Jurkat, Clone E6-1 (cell line): Measurements from ENCODE around the gene GLRA2. TPM values are rescaled to one million over a fixed set of nuclear protein-coding genes. Genes with fewer than 3 reads are reported as not detected.

Experiments used
- DNase-seq: peaks from one replicate; pipeline ENCODE4 v3.0.0-alpha.2; 2011; ENCODE audit warnings: low read depth, low spot score
- H3K4me3 ChIP-seq: 2 replicates; pipeline ENCODE4 v1.5.1; 2011; ENCODE audit warnings: mild to moderate bottlenecking, low read length, control low read depth, moderate library complexity
- polyA plus RNA-seq: library from polyadenylated mRNA; unstranded; fragments of >200 nt; gene quantifications from one replicate; pipeline ENCODE4 v1.2.1, GENCODE V29; 2012; ENCODE audit warnings: missing spikeins; ENCODE audit not compliant: insufficient read length, insufficient read depth

Gene GLRA2
- not detected for polyA plus RNA-seq

DNA sequence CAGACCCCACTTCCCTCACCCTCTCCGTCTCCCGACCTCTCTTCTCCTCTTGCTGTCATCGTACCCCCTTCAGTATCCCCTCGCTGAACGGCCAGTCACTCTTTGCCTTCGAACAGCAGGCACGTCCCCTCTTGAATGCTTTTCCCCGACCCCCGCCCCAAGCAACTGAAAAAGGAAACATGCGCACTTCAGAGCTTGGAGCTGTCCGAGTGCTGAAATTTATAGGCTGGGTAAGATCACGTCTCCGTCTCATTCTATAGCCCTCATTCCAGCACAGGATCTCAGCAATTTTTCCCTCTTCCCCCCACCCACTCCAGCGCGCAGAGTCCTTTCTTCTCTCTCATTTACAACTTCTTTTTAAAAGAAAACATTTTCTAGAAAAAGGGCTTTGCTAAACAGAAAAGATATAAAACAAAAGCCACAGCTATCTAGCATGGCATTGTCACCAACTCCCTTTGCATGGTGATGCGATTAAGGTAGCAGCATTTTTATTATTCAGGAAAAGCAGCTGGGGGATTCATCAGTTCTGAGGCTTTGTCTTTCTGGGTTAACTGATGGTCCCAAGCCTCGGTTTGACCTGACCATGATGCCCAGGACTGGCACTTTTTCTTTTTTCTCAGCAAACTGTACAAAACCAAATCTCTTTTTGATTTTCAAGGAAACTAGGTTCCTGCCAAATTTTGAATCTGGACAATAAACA is at the start of gene GLRA2:
GLRA2 (plus strand) TSS at position 247 of the 700 bp plus-strand sequence. CDS start 522 bp downstream, outside the sequence.
- peak; percentile 15 for DNase-seq
- H3K4me3 ChIP-seq: no peak within 1 kb of the TSS

DNA sequence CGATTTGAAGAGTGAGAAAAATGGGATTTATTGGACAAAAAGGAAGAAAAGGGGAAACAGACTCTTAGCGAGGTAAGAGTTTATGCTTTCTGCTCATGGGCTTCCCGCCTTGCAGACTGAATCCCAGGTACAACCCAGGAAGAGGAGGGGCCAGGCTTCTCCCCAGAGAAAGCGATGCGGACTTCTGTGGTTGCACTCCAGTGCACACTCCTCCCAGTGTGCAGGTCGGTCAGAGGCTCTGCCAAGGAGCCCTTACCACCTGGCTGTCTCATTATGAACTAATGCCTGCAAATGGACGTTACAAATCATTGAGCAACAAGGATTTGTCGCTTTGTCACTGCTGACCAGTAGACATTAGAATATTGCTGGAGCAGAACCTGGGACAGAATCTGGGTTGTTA is 39.9 kb upstream of the GLRA2 start:
- H3K4me3 ChIP-seq: no peak overlapping the region
- no peak for DNase-seq

DNA sequence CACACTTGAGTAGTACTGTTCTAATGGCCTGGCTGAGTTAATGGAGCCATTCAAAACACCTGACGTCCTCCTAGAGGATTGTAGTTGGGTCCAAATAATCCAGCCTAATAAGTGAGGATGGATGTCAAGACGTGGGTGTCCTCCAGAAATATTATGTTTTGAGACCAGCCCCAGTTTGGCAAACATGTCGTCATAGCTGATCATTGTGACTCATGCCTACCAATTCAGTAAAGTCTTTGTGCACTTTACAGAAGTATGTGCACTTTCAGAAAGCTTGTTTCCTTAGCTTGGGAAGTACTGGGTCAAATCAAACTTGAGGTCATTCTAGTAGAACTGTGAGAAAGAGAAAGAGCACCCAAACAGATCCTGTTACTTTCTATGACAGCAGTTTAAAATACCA is 37.6 kb upstream of the GLRA2 start:
- H3K4me3 ChIP-seq: no peak overlapping the region
- no peak for DNase-seq

DNA sequence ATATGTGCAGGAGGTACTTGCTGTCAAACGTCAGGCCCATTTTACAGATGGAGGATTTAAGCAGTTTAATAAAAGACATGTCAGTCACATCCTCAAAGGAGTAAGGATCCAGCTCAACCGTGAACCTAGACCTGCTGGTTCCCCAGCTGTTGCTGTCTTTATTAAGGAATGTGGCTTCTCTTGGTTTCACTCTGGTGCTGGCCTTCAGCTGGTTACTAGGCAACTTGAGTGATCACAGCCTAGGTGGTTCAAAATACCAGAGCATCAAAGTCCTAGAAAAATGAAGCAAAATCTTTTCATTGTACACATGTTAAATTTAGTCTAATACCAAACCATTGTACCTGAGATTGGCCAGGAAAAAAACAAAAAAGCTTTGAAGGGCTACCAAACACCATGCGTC is 32.7 kb upstream of the GLRA2 start:
- no peak overlapping the region for H3K4me3 ChIP-seq
- no peak for DNase-seq

DNA sequence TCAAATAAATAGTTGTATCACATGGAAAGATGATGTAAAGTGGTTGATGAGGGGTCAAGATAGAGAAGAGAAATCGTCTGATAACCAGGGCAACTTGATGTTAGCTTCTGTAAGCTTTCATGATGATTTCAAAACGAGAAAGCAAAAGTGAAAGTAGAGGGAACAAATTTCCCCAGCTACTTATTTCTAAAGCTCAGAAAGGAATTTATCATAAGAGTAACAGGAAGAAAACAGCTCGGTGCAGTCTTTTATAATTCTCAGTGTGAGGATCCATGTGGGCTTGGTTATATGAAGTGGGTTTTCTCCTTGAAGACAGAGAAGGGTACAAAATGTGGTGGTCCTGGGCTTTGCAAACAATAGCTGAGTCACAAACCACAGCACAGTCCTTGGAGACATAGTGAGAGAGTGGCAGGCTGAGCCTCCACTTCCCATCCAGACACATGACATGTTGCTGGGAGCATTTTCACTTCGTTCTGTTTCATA is 32.1 kb upstream of the GLRA2 start:
- H3K4me3 ChIP-seq: peak overlapping the region; percentile 29

DNA sequence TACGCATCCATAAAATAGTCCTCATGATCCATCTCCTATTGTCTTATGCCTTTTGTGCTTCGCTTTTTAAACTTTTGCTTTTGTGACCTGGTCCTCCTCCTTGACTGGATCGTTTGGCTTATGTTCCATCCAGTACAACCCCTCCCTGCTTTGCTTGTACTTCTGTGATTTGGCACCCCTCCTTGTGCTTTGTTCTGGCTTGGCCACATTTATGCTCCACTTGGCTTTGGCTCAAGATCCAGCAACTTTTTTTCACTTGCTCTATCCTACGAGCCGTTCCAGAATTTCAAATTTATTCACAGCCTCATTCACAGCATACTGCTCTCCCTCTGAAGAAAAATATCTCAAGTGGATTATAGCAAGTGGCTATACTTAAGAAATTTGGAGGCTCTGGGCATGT is 28.0 kb upstream of the GLRA2 start:
- DNase-seq: no peak
- no peak overlapping the region for H3K4me3 ChIP-seq

More for the DNA sequence above, 32.1 kb upstream of the GLRA2 start:
- DNase-seq: peak; percentile 29

DNA sequence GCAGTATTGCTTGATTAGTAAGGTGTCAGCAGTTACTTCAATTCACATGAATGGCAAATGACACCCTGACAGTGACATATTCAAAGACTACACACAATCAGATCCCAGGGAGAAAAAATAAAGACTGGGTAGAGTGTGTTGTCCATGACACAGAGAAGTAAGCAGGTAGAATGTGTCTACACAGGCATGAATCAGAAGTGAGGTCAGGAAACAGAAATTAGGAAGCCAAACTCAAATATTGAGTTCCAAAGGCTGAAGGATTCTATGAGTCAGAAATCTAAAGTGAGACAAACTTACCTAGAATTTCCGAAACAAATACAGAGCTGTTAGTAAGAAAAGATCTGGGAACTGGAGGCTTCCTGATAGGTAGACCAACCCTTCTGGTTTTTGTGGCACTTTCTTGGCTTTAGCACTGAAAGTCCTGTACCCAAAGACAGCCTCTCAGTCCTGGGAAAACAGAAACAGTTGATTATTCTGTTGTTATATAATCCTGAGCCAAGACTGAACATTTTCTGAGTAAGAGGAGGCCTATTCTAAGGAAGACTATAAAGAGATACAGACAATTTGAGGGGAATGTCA is 24.3 kb upstream of the GLRA2 start:
- H3K4me3 ChIP-seq: no peak overlapping the region
- no peak for DNase-seq

DNA sequence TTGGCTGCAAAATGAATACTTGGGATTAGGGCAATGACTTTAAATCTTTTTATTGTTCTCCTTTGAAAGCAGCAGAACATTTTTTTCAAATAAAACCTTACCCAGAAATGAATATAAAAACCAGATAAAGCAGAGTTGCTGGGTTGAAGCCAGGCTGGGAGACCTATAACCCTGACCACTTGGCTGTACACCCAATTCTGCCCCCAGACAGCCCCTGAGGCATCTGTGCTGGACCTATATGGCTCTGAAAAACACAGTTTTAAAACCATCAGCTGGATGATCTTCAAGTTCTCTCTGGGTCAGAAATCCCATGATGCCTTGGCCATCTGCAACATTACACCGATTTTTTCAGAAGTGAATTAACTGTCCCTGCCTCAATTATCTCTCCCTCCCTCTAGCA is 23.7 kb upstream of the GLRA2 start:
- H3K4me3 ChIP-seq: no peak overlapping the region
- no peak for DNase-seq

DNA sequence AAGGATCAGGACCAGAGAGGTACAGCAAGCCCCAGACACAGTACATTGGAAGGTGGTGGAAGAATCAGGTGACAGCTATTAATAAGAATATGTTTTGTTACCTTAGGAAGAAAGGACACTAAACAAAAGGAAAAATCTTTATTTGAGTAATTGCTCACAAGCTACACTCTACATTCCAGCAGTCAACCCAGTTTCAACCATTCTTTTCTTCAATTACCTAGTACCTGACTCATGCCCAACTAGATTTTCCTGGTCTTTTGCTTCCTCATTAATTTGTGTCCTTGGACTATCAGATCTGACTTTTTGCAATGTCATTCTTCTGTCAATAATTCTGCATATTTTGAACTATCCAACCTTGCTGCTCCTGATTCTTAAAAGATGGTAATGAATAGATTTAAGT is 22.5 kb upstream of the GLRA2 start:
- no peak for DNase-seq
- no peak overlapping the region for H3K4me3 ChIP-seq

DNA sequence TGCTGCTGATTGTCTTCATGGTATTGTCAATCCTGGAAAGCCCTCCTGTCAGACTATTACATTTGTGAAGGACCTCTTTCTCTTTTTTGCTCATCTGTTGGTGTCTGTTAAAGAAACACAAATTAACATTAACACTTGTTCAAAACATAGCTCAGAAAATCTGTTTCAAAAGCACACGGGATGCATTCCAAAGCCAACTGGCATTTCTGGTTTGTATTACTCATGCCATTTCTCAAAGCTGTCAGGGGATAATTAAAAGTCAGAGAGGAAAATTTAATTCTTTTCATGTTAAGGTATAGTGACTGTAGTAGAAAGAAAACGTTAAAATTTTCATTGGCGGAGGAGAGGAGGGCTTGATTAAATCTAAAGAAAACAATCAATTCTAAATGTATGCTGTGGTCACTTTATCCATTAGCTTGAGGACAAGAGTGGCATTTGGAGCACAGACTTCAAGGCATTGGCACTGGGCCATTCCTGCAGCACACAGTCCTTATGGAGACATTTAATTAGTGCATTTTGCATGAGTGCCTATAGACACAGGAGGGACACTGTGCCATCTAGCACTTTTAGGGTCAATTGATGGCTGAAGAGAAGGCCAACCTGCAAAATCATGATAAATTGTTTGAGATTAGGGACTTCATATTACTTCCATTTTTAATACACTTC is 21.2 kb upstream of the GLRA2 start:
- DNase-seq: no peak
- H3K4me3 ChIP-seq: no peak overlapping the region

DNA sequence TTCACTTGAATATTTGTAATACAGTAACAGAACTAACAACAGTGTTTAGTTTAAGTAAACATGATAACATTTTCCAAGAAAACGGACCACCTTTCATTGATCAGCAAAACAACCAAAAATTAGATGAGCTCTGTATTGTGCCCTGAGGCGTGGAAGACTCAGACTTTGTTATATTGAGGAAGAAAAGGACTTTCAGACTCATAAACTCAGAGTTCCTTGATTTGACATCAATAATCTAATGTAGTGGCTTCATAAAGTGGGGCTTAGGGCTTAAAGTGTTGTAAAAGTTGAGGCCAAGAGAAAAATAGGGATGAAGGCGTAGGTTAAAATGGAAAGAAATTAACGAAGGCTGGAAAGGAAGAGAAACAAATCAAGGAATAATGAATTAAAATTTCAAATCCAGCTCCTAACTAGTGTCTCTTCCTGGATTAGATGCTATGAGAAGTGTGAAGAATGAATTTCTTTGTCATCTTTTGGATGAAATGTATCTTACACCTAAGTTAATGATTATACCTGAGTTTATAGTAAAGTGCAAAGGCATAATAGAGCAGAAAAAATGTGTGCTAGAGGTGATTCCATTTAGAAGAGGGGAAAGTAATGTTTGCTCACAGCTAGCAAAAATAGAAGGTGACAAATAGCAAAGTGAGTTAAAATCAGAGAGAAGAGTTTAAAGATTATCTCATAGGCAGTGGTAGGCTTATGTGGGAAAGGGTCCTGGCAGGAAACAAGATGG is 19.8 kb upstream of the GLRA2 start:
- no peak overlapping the region for H3K4me3 ChIP-seq
- no peak for DNase-seq

DNA sequence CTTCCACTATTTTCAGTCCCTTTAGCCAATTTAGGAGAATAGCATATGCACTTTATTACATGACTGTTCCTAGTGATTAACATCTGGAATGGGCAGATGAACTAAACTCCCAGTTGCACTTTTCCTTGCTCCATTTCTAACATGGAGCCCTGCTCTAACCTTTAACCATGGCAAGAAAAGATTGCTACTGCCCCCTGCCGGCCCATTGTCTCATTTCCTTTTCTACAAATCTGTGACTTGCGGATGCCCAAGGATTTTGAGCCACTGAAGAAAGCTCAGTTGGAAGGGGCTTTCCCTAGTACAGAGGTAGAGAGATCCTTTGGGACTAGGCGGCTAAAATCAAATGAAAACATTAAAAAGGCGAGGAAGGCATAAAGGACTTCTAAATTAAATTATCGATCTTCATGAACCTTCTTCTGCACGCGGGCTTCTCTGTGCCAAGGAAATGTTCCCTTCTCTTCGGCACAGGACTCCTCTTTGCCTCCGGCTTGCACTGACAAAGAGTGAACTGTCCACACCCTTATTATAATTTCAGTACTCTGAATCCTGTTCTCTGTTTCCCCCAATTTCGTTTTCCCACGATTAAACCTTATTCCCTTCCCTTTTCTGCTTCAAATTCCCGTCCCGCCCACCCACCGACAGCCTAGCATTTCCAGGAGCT is 577 bp upstream of the GLRA2 start:
- no peak overlapping the region for H3K4me3 ChIP-seq

DNA sequence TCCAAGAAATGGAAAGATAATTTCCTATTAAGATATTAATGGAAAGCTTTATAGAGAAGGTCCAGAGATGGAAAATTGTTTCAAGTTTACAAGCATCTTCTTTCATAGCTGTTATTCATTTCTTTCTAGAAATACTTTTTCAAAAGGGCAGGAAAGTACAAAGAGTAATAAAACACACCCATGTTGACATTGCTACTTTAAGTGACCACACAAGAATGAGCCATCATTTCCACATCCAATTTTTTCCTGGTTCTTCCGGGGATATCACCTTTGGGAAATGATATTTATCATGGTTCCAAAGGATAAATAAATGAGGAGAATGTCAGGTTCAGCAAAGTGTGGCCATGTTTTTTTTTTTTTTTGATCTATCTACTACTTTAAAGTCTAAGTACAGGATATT is 4.5 kb downstream of the GLRA2 start:
- H3K4me3 ChIP-seq: no peak overlapping the region
- no peak for DNase-seq

More for the DNA sequence above, 577 bp upstream of the GLRA2 start:
- DNase-seq: peak; percentile 30

DNA sequence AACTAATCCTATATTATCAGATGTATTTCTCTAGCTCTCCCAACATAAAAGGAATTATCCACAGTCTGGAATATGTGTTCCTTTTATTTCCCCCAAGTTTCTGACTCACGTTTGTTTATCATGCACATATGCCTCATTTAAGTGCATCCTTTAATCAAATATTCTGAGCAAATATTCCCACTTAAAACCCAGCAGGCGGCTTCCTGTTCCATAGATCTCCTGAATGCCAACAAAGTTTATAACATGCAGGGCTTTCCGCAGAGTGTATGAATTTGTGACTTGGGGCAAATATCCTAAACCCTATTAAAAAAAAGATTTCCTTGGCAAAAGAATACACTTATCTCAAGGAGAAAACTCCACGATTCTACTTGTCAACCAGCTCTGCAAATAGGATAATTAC is 16.9 kb downstream of the GLRA2 start:
- no peak overlapping the region for H3K4me3 ChIP-seq
- no peak for DNase-seq

DNA sequence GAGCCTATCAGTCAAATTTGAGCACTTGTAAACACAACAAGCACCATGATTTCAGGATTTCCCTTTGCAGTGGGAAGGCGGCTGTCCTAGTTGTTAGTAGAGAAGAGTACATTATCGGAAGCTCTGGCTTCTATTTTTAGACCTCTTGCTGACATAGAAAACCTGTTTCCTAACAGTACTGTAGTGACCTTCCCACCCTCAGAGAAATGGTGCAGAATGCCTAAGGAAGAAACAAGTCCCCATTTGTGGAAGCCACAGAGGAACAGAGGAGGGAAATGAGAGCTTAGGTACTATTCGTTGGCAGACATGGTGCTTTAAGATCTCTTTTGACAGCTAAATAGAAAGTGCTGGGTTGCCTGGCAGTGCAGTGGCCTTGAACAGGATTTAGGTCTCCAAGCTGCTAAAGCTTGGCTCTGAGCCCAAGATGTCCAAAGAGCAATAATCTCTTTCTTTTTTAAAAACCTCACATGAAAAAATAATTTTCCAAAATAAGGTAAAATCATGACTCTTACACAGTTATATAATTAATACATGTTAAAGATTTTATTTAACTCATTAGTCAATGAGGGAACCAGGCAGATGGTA is 24.9 kb downstream of the GLRA2 start:
- no peak for DNase-seq
- no peak overlapping the region for H3K4me3 ChIP-seq

DNA sequence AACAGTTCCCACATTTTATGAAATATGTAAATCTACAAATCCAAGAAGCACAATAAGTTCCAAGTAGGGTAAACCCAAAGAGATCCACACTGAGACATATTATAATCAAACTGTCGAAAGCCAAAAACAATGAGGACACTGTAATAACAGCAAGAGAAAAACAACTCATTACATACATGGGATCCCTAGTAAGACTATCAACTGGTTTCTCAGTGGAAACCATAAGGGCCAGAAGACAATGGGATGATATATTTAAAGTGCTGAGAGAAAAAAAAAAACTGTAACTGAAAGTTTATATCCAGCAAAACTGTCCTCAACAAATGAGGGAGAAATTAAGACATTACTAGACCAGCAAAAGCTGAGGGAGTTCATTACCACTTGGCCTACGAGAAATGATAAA is 34.7 kb downstream of the GLRA2 start:
- DNase-seq: no peak
- no peak overlapping the region for H3K4me3 ChIP-seq

DNA sequence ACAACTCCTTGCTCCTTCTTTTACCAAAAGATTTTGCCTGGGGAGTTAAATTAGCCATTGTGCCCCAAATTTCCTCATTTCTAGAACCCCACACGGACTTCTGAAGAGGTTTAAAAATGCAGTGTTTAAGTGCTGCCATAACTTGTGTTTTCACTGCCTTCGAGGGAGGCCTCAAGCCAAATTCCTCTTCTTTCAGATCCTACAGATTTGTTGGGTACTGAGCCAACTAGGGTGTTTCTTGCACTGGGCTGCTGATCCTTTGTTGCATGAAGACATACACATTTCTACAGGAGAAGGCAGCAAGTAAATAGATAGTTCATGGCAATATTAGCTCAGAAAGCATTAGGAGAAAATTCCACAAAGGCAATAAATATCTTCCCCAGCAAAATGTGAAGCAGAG is 43.8 kb downstream of the GLRA2 start:
- H3K4me3 ChIP-seq: no peak overlapping the region
- DNase-seq: no peak

DNA sequence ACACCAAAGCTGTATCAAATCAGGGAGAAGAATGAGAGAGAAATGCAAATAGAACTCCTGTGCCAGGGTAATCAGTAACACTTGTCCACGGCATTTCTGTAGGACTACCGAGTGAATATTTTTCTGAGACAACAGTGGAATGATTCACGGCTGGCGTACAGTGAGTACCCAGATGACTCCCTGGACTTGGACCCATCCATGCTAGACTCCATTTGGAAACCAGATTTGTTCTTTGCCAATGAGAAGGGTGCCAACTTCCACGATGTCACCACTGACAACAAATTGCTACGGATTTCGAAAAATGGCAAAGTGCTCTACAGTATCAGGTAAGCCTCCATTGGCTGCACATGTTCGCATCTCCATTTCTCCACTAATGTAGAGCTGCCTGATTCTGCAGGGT is 51.7 kb downstream of the GLRA2 start:
- DNase-seq: no peak
- no peak overlapping the region for H3K4me3 ChIP-seq

DNA sequence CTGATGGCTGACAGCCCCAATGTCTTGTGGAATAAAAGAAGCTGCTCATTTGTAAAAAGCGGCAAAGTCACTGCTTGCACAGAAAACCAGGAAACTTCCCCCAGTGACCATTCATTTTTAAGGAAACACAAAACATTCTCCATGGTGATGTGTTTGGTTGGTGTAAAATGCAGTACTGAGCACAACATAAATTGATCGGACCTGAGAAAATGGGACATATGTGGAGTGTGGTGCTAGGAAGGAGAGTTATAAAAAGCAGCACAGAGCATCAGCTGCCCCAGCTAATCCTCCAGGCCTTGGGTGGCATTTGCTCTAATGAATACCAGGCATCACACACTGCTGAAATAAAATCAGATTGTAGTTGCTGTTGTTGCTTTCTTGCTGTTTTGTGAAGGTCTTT is 55.2 kb downstream of the GLRA2 start:
- no peak overlapping the region for H3K4me3 ChIP-seq
- DNase-seq: no peak
